HG02678 (cell line): Measurements from ENCODE around the gene DMRTA1.
A peak's percentile ranks its signal among the peaks of the same experiment; 100 is the strongest.
"Not testable (repeated sequence)": the region's sequence is repeated elsewhere in the genome, so short reads cannot be mapped to it uniquely, and the experiment has no call there.

Source experiments
- ATAC-seq: cut with Tn5 transposase; IDR thresholded peaks from one replicate; pipeline ENCODE4 v1.9.1; 2021; ENCODE audit warnings: mild to moderate bottlenecking, moderate library complexity; ENCODE audit not compliant: unreplicated experiment

DMRTA1 gene

GRCh38 chr9:22457448-22457847 is 10.8 kb downstream of the DMRTA1 start:
- ATAC-seq: no peak

DNA sequence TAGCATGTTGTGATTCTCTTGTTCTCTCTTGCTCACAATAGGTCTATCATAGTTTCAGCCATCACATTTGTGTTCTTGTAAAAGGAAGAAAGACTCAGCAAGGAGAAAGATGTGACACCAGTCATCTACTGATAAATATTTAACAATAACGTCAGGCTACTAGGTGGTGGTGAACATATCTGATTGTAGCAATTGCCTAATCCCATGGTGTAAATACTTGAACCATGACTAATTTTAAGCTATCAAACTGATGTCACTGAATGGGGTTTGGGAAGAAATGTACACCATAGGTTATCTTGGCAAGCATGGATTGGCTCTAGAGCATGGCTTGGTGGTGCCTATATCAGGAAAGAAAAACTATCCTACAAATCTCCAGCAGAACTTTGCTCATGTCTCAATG is 16.6 kb downstream of the DMRTA1 start:
- ATAC-seq: no peak

DNA sequence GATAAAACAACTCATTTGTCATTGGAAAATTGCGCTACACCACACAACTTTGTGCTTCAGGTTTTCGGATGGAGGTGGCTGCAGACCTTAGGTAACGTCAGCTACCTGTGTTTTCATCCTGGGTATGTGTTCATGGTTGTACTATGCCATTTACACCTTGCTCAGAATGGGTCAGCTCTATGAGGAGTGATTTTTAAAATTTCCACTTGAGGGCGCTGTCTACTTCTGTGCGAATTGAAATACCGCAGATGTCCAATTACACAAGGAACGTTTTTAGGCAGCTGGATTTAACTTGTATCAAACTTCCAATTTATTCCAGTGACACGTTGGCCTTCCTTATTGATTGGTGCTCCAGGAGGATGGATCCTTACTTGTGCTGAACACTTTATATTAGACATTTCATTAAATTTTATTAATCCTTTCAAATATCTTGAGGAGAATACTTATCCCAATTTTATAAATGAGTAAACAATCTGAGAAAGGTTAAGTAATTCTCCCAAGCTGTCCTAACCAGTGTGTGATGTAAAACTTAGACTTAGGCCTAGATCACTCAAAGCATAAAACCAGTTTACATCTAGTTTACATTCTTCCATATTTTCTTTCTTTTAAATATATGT is 23.4 kb downstream of the DMRTA1 start:
- ATAC-seq: peak; percentile 73

DNA sequence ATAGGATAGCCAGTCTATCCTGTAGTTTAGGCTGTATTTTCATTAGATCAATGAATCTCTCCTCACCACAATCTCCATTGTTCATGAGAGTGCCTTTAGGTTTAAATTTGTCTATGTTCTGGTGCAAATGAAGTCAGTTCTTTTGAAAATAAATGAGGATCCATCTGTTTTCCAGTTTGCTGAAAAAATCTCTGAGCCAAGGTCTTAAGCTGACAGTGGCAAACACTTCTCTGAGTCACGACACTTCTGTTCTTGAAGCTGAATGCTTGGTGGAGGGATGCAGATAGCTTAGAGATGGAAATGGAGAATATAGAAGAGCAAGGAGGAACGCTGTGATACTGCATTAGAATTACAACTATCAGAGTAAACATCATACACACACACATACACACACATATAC is 34.9 kb downstream of the DMRTA1 start:
- ATAC-seq: no peak

GRCh38 chr9:22483528-22484070 is 37.0 kb downstream of the DMRTA1 start:
- no peak for ATAC-seq

- not testable (repeated sequence) for ATAC-seq
These were observed 49.6 kb downstream of the DMRTA1 start for GRCh38 chr9:22496197-22496596.
